ENCODE measurements around the gene RNF44. TPM values are rescaled to one million over a fixed set of nuclear protein-coding genes. Genes with fewer than 3 reads are reported as not detected.

Gene RNF44
- total RNA-seq, 1 experiment from 2014 or later: 84.2 TPM

- Mint-ChIP-seq H3K36me3 (ENCODE audit: insufficient read depth, unreplicated experiment) (peaks cover 18% of the 10 kb centered on the region), H3K9me3 (ENCODE audit: unreplicated experiment) (no peaks in the 10 kb centered on the region), H3K27me3 (ENCODE audit: insufficient read depth, unreplicated experiment) (no peaks in the 10 kb centered on the region), H3K27ac (ENCODE audit: unreplicated experiment) (peak overlapping the region; percentile 86), H3K4me3 (ENCODE audit: unreplicated experiment) (peak overlapping the region; percentile 85), H3K4me1 (ENCODE audit: low read depth, unreplicated experiment) (peaks cover 29% of the 10 kb centered on the region)
- no peak for TF ChIP-seq CTCF (IDR thresholded peaks at IDR 0.05; ENCODE audit: insufficient read depth in 1 of 2, low read depth in 1 of 2, low read length in 1 of 2, severe bottlenecking in 1 of 2, unreplicated experiment in 1 of 2)
- Histone ChIP-seq H3K27me3 (replicated peaks; ENCODE audit: control insufficient read depth, insufficient read depth, low read length) (no peaks in the 10 kb centered on the region), H3K4me1 (peaks cover 33% of the 10 kb centered on the region), H3K36me3 (ENCODE audit: control insufficient read depth, insufficient read depth, low read length) (no peaks in the 10 kb centered on the region), H3K4me3 (ENCODE audit: low read depth, low read length) (peak overlapping the region; percentile 71), H3K9me3 (no peaks in the 10 kb centered on the region)
- BruUV-seq (replicated peaks): no TSS peak
- DNase-seq: peak; percentile 81 to 82
- intact Hi-C loops (cut with micrococcal nuclease; ENCODE audit: unreplicated experiment): loop anchor here (1.0 kb wide), 2 partner anchors 35 to 127 kb away; partner anchors contain the start of gene CLTB
- CTCF ChIA-PET: interaction anchor here (0.6 to 2.6 kb wide), 12 partner anchors 8 to 1427 kb away, joined by 3 to 21 read pairs (median 4); partner anchors contain the start of genes CLTB, FAF2 and TSPAN17
- POLR2A ChIA-PET: interaction anchor here (0.5 to 1.4 kb wide), 12 partner anchors 9 to 149 kb away, joined by 3 to 13 read pairs (median 4); partner anchors contain the start of genes CLTB, FAF2 and TSPAN17
These were observed 6.4 kb upstream of the RNF44 start for GRCh38 chr5:176543428-176544182.

- Mint-ChIP-seq H3K36me3 (ENCODE audit: insufficient read depth, unreplicated experiment) (peaks cover 21% of the 10 kb centered on the region), H3K9me3 (ENCODE audit: unreplicated experiment) (no peaks in the 10 kb centered on the region), H3K4me3 (ENCODE audit: unreplicated experiment) (peak overlapping the region; percentile 85), H3K27me3 (ENCODE audit: insufficient read depth, unreplicated experiment) (no peaks in the 10 kb centered on the region), H3K27ac (ENCODE audit: unreplicated experiment) (peak overlapping the region; percentile 74), H3K4me1 (ENCODE audit: low read depth, unreplicated experiment) (peaks cover 36% of the 10 kb centered on the region)
- Histone ChIP-seq H3K36me3 (ENCODE audit: control insufficient read depth, insufficient read depth, low read length) (no peaks in the 10 kb centered on the region), H3K27me3 (replicated peaks; ENCODE audit: control insufficient read depth, insufficient read depth, low read length) (no peaks in the 10 kb centered on the region), H3K9me3 (no peaks in the 10 kb centered on the region), H3K4me3 (ENCODE audit: low read depth, low read length) (peak overlapping the region; percentile 71), H3K4me1 (peaks cover 33% of the 10 kb centered on the region)
- intact Hi-C loops (cut with micrococcal nuclease; ENCODE audit: unreplicated experiment): loop anchor here (1.0 kb wide), 1 partner anchor 127 kb away; the partner anchor contains the start of gene CLTB
- peak in 1 of 2 experiments; percentile 75 for DNase-seq
- no TSS peak for BruUV-seq (replicated peaks)
- ChIA-PET POLR2A (interaction anchor here (0.5 to 1.4 kb wide), 9 partner anchors 9 to 150 kb away, joined by 3 to 13 read pairs (median 5); partner anchors contain the start of genes FAF2 and TSPAN17), CTCF (interaction anchor here (0.6 to 2.6 kb wide), 6 partner anchors 95 to 1426 kb away, joined by 4 to 21 read pairs (median 6); partner anchors contain the start of genes CLTB, FAF2 and TSPAN17)
- no peak for TF ChIP-seq CTCF (IDR thresholded peaks at IDR 0.05; ENCODE audit: insufficient read depth in 1 of 2, low read depth in 1 of 2, low read length in 1 of 2, severe bottlenecking in 1 of 2, unreplicated experiment in 1 of 2)
These were observed 5.6 kb upstream of the RNF44 start for GRCh38 chr5:176542596-176543427.

- intact Hi-C loops (cut with micrococcal nuclease; ENCODE audit: unreplicated experiment): no loop called here
- Histone ChIP-seq H3K36me3 (ENCODE audit: control insufficient read depth, insufficient read depth, low read length) (no peaks in the 10 kb centered on the region), H3K9me3 (no peaks in the 10 kb centered on the region), H3K4me3 (ENCODE audit: low read depth, low read length) (peak overlapping the region; percentile 71), H3K4me1 (peaks cover 33% of the 10 kb centered on the region), H3K27me3 (replicated peaks; ENCODE audit: control insufficient read depth, insufficient read depth, low read length) (no peaks in the 10 kb centered on the region)
- Mint-ChIP-seq H3K36me3 (ENCODE audit: insufficient read depth, unreplicated experiment) (peaks cover 27% of the 10 kb centered on the region), H3K27ac (ENCODE audit: unreplicated experiment) (peak overlapping the region; percentile 74), H3K4me1 (ENCODE audit: low read depth, unreplicated experiment) (peaks cover 36% of the 10 kb centered on the region), H3K4me3 (ENCODE audit: unreplicated experiment) (peak overlapping the region; percentile 81), H3K9me3 (ENCODE audit: unreplicated experiment) (no peaks in the 10 kb centered on the region), H3K27me3 (ENCODE audit: insufficient read depth, unreplicated experiment) (no peaks in the 10 kb centered on the region)
- no peak for TF ChIP-seq CTCF (IDR thresholded peaks at IDR 0.05; ENCODE audit: insufficient read depth in 1 of 2, low read depth in 1 of 2, low read length in 1 of 2, severe bottlenecking in 1 of 2, unreplicated experiment in 1 of 2)
- CTCF ChIA-PET: interaction anchor here (1.5 kb wide), 1 partner anchor 105 kb away, joined by 8 read pairs; the partner anchor contains the start of gene TSPAN17
- DNase-seq: no peak
- POLR2A ChIA-PET: interaction anchor here (0.9 to 1.4 kb wide), 2 partner anchors 52 to 94 kb away, joined by 4 to 6 read pairs; partner anchors contain the start of gene FAF2
- TSS peak; percentile 7 for BruUV-seq (replicated peaks)
These were observed 5.0 kb upstream of the RNF44 start for GRCh38 chr5:176542135-176542595.

Data from Caco-2 (cell line).